Heart left ventricle (tissue), 13 donors: Measurements from ENCODE around the gene GPR68.

Experiments
- CTCF ChIP-seq, 12 donors: fragments of 200-600 bp; sonication (generic) in 4 of 12; IDR thresholded peaks; one replicate each; pipeline versions ENCODE4 v1.5.0 to v1.8.0; 2018 to 2022; ENCODE audit warnings: antibody characterized with exemption in 12 of 12, mild to moderate bottlenecking in 5 of 12
- POLR2A ChIP-seq, 2 donors: fragments of 450-650 bp; IDR thresholded peaks; one replicate each; pipeline ENCODE4 v1.6.1; 2017; ENCODE audit warnings: antibody characterized with exemption in 2 of 2, mild to moderate bottlenecking in 2 of 2, moderate library complexity in 2 of 2
- donor health status: ischemic (EF 13 %, LVEDD 7.1; RV severe dilation, severe dysfunction).
- donor health status: DM: no; HTN: yes; CAD: no.
- donor health status: DM: no; HTN: no; CAD: no.
- donor health status: ischemic (EF 25% LVEDD 6.9; RV normal size, moderate dysfunction).
- donor health status: ischemic (EF 25% LVEDD 5.7; RV mildly dilated, moderate dysfunction).
- donor health status: ischemic (EF 35%, LVEDD 5.7; RV mildly dilated, moderate dysfunction).
- donor health status: nonischemic (EF 11% LVEDD 7.7; RV severe dilation, severe dysfunction).
- donor health status: DM: yes; HTN: yes; CAD: no.
- donor health status: PGD.
- donor health status: ischemic (EF 29% LVEDD 5.4; RV normal size, mild dysfunction).
- donor health status: nonischemic (EF 23%, LVEDD 6.1; RV moderate dilation, normal function).

GRCh38 chr14:91186515-91187066, 57.9 kb downstream of the GPR68 start:
- no peak for TF ChIP-seq CTCF (IDR thresholded peaks at IDR 0.05)
- no peak for TF ChIP-seq POLR2A (IDR thresholded peaks at IDR 0.05)
